Activated naive CD8-positive, alpha-beta T cell treated with anti-CD3 and anti-CD28 coated beads, Interleukin-2, amount 50 U/mL, for 24 hours (primary cell): ENCODE results near the gene FOXR1.
A peak's percentile ranks its signal among the peaks of the same experiment; 100 is the strongest.

Source experiments
- ATAC-seq: fragments of 150-1000 bp; cut with Tn5 transposase; one replicate; pipeline ENCODE4 v1.10.0; 2021
- DNase-seq: peaks from one replicate; pipeline ENCODE4 v3.0.0; 2021
- H3K27ac Mint-ChIP-seq: one replicate; pipeline ENCODE4 v1.8.0; 2021; ENCODE audit warnings: mild to moderate bottlenecking, mixed read lengths
- H3K27me3 Mint-ChIP-seq: one replicate; pipeline ENCODE4 v1.8.0; 2021; ENCODE audit warnings: mixed read lengths
- H3K36me3 Mint-ChIP-seq: one replicate; pipeline ENCODE4 v1.8.0; 2021; ENCODE audit warnings: low read depth, mixed read lengths
- H3K4me1 Mint-ChIP-seq: one replicate; pipeline ENCODE4 v1.8.0; 2021; ENCODE audit warnings: mixed read lengths
- H3K4me3 Mint-ChIP-seq: one replicate; pipeline ENCODE4 v1.8.0; 2021; ENCODE audit warnings: mild to moderate bottlenecking, moderate library complexity, mixed read lengths
- H3K9me3 Mint-ChIP-seq: one replicate; pipeline ENCODE4 v1.8.0; 2021; ENCODE audit warnings: mixed read lengths

Gene FOXR1, protein sequence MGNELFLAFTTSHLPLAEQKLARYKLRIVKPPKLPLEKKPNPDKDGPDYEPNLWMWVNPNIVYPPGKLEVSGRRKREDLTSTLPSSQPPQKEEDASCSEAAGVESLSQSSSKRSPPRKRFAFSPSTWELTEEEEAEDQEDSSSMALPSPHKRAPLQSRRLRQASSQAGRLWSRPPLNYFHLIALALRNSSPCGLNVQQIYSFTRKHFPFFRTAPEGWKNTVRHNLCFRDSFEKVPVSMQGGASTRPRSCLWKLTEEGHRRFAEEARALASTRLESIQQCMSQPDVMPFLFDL

DNA sequence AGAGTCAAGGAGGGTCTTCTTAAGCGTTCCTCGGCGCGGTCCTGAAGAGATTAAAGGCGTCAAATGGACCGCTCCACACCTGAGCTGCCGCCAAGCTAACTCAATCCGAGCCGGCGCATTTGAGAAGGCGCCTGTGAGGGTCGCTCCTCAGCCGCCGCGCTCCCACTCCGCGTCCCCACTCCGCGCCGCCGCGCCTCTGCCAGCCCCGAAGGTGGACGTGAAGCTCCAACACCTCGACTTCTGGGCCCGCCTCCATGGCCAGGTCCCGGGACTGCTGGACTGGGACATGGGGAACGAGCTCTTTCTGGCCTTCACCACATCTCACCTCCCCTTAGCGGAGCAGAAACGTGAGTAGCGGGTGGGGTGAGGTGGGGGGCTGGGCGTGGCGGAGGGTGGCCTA, at the start of gene FOXR1:
Gene FOXR1, plus strand, starts transcription at position 116 of the 400 bp plus-strand sequence. Its CDS starts 171 bp downstream, at position 287.
- no peak within 1 kb of the TSS for H3K4me3 Mint-ChIP-seq
- H3K36me3 Mint-ChIP-seq = no peaks in the 10 kb centered on the region
- no peaks in the 10 kb centered on the region for H3K9me3 Mint-ChIP-seq
- H3K4me1 Mint-ChIP-seq = no peaks in the 10 kb centered on the region
- DNase-seq (no peak), ATAC-seq (peak; percentile 20)
- H3K27ac Mint-ChIP-seq = no peak within 1 kb of the TSS
- H3K27me3 Mint-ChIP-seq = peaks cover 19% of the 10 kb centered on the region

DNA sequence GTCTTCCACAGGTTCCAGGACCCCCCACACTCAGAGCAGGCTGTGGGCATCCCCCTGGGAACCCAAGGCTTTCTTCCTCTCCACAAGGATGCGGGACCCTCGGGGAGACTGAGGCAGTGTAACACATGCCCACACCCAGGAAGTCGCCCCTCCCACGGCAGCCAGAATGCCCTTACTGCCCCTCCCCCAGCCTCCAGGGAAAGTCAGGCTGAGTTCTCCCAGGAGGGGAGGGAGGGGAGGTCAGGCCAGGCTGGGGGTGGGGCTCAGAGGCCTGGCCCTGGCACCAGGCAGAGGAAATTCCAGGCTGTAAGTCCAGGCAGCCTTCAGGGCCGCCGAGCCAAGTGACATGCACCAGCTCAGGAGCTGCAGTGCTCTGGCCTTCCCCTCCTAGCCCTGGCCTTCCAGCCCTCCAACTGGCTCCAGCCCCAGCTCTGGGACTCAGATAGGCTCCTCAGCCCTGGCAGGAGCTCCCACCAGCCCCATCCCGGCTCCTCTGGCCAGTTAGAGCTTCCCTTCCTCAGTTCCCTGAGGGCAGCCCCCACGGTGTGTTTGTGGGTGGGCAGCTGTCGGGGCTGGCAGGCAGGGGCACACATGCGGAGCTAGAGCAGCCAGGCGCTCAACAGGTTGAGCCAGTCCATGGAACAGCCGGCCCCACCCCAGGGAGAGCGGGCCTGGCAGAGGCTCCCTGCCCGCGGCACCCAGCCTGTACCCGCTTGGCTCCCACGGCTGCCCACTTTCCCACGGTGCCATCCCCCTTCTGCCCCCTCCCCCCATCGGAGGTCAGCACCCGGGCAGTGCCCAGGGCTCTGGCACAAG, 49.4 kb upstream of the FOXR1 start:
- Mint-ChIP-seq H3K9me3 (no peaks in the 10 kb centered on the region), H3K27me3 (no peaks in the 10 kb centered on the region), H3K4me1 (peaks cover 72% of the 10 kb centered on the region), H3K36me3 (no peaks in the 10 kb centered on the region), H3K27ac (peak overlapping the region; percentile 97), H3K4me3 (peak overlapping the region; percentile 84)
- no peak for DNase-seq
- ATAC-seq = no peak

DNA sequence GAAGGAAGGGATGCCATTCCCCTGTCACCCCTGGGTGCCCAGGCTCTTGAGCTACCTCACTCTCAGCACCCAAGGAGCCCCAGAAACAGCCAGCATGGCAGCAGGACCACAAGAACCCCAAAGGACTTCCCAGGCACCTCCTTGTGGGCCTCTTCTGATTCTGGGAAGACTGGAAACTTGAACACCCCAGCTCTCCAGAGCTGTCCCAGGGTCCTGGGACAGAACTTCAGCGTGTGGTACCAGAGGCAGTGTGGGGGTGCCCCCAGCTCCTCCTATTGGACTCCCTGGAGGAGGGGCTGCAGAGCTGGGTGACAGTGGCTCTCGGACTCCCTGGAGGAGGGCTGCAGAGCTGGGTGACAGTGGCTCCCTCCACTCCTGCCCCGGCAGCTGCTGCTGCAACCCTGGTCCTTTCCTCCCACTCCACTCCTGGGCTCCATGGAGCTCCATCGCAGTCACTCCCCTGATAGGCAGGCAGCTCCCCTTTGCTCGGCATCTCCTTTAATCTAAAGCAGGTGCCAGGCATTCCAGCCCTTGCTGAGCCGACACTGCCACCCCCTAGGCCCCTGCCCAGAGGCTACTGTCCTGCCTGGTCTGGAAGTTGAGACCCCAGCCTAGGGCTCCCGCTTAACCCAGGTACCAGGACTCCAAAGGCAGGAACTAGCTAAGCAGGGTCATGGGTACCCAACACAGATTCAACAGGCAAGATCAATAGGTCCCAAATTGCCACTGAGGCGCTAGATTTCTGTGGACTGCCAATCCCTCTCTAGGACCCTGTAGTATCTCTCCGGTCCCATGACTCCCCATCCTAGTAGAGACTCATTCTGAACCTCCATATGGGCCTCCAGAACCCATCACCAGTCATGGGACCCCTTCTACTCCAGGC, 48.6 kb upstream of the FOXR1 start:
- Mint-ChIP-seq H3K36me3 (no peaks in the 10 kb centered on the region), H3K4me1 (peaks cover 72% of the 10 kb centered on the region), H3K4me3 (peak overlapping the region; percentile 84), H3K27ac (peak overlapping the region; percentile 84), H3K9me3 (no peaks in the 10 kb centered on the region), H3K27me3 (no peaks in the 10 kb centered on the region)
- DNase-seq (no peak), ATAC-seq (no peak)

DNA sequence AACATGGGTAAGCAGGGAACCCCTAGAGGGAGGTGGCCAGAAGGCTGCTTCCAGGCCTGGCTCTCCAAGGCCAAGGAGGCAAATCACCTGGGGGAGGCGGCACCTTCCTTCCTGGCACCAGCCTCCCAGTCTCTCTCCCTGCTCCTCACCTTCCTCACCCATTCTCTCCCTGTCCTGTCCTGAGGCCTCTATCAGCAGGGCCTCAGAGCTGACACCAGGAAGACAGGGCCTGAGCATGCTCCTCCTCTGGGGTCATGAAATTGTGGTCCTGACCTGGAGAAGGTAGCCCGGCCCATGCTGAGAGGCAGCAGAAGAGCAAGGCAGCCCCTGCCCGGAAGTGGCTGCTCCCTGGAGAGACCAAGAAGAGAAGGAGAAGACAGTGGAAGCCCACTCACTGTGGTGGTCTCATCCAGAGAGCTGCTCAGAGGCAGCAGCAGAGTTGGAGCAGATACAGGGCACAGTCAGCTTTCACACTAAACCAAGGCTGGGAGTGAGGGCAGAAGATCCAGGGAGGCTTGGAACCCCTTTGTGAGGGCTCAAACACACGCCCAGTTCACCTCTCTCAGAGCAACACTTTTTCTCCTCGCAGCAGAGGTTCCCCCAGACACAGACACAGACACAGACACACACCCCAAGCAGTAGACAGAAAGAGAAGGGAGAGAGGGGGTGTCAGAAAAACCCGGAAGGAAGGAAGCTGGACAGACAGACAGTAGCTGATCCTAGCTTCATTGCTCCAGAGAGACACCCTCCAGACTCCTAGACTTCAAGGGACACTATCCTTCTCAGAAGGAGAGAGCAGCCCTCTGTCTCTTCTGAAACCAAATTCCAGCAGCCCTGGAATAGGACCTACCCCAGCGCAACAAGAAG, 47.6 kb upstream of the FOXR1 start:
- H3K27me3 Mint-ChIP-seq = no peaks in the 10 kb centered on the region
- DNase-seq (no peak), ATAC-seq (no peak)
- H3K27ac Mint-ChIP-seq = peak overlapping the region; percentile 84
- H3K4me3 Mint-ChIP-seq = peak overlapping the region; percentile 84
- H3K36me3 Mint-ChIP-seq = no peaks in the 10 kb centered on the region
- no peaks in the 10 kb centered on the region for H3K9me3 Mint-ChIP-seq
- peaks cover 73% of the 10 kb centered on the region for H3K4me1 Mint-ChIP-seq

DNA sequence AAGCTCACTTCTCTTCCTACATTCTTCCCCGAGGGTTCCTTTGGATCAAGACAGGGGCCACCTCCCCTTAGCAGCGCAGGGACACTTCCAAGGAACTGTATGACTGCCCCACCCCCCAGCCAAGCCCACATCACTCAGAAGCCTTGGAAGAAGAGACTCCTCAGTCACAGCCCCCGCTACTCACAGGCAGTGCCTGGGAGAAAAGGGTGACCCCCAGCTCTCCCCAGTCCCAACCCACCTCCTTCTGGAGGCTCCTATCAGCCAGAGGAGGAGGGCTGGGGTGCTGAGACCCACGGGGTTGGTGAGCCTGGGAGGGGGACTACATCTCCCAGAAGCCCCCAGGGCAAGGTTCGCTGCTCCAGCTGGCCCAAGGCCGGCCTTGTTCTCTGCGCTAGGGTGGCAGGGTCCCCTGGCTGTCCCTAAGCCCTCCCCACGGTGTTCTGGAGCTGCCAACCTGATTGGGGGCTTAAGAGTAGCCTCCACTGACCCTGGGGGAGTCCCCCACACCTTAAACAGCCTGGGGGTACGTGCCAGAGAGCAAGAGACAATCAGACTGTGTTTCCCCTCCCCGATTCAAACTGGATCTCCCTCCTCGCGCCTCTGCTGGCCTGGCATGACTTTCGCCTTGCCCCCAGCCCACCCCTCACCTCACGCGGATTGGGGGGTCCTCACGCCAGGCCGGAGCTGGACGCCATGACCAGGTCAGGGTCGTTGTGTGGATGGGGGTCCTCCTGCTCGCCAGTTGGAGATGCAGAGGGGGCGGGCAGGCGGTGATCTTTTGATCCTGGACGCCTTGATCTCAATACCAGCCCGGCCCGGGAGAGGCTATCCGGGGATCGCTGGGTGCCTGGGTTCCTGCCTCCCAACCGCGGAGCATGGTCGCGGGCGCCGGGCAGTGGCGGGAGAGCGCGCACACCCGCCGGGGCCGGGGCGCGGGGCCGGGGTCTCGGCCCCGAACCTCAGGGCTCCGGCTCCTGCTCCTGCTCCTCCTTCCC, 46.7 kb upstream of the FOXR1 start:
- no peak for ATAC-seq
- no peaks in the 10 kb centered on the region for H3K36me3 Mint-ChIP-seq

DNA sequence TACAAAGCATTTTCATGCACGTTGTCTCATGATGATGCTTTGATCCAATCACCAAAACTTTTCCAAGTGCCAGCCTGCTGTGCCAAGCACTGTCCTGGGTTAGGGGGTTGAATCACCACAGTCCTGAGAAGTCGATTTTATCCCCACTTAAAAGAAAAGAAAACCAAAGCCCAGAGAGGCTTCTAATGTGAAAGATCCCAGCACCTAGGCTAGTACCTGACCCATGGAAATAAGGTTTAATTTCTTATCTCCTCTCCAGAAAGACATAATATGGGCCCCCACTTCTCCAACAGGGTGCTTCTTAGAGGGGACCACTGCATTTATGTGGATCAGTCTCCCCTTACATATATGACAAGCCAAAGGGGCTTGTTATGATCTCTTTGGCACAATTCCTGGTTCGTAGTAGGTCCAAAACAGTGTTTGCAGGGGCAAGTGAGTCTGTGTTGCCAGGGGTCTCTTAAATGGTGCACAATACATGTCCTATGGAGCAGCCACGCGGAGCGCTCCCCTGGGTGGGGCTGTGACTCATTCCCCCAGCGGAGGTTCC, 43.9 kb upstream of the FOXR1 start:
- no peaks in the 10 kb centered on the region for H3K27me3 Mint-ChIP-seq
- H3K9me3 Mint-ChIP-seq = no peaks in the 10 kb centered on the region
- no peak for DNase-seq
- H3K4me1 Mint-ChIP-seq = peaks cover 62% of the 10 kb centered on the region
- H3K4me3 Mint-ChIP-seq = peak overlapping the region; percentile 87
- H3K27ac Mint-ChIP-seq = peak overlapping the region; percentile 94
- ATAC-seq = no peak
- no peaks in the 10 kb centered on the region for H3K36me3 Mint-ChIP-seq

More for the DNA sequence above, 46.7 kb upstream of the FOXR1 start:
- peaks cover 65% of the 10 kb centered on the region for H3K4me1 Mint-ChIP-seq
- peak overlapping the region; percentile 84 for H3K4me3 Mint-ChIP-seq
- peak overlapping the region; percentile 84 for H3K27ac Mint-ChIP-seq
- DNase-seq = peak; percentile 66
- no peaks in the 10 kb centered on the region for H3K27me3 Mint-ChIP-seq
- H3K9me3 Mint-ChIP-seq = no peaks in the 10 kb centered on the region

DNA sequence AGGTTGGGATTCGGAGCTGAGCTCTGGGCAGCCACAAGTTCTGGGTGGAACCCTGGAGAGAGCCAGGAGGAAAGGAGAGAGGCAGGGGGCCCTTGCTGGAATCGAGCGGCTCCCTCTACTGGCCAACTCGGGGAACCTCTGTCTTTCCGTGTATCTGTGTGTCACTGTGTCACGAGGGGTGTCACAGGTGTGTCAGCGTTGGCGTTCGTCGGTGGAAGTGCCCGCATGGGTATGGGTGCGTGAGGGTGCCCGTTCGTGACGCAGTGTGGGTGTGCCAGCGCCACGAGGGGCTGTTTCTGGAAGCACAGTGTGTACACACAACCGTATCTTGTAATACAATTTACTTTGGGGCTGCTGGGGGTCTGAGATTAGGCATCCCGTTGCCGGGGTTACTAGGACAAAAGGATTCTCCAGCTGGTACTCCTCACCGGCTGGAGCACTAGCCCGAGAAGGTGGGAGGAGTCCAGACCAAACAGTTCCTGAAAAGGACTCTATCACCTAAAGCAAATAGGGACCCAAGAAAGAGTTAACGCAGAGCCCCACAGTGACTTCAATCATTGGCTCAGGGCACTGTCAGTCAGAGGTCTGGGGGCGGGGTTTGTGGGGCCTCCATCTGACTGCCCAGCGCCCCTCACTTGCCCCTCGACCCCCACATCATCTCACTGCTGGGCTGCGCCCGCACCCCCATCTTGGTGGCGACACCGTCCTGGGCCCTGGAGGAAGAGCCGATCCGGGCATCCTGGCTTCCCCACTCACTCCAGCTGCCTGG, 43.3 kb upstream of the FOXR1 start:
- DNase-seq (peak; percentile 93), ATAC-seq (peak; percentile 50)
- Mint-ChIP-seq H3K27ac (peak overlapping the region; percentile 94), H3K27me3 (no peaks in the 10 kb centered on the region), H3K9me3 (no peaks in the 10 kb centered on the region), H3K36me3 (no peaks in the 10 kb centered on the region), H3K4me1 (peaks cover 62% of the 10 kb centered on the region), H3K4me3 (peak overlapping the region; percentile 87)

DNA sequence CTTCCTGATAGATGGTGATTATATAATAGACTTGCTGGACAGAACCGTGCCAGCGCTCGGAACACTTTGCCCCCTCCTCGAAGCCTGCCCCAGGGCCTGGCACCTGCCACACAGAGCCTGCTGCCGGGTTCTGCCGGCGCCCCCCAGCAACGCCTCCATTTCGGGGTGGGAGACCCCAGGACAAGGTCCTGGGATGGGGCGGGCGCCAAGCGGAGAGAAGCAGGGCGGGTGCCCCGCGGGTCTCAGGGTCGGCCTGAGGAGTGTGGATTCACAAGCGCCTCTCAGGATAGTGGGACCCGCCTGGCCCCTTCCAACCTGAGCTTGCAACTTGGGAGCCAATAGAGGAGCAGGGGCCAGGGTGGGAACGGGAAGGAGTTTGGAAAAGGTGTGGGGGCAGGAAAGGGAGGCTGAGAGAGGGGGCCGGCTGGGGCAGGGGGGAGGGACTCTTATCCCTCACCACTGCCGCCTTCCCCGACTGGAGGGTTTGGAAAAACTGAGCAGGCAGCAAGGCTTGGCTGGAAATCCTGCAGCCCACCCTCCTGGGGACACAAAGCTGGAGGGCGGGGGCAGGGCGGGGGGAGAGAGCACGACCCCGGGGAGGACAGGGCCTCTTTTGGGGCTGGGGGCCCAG, 42.6 kb upstream of the FOXR1 start:
- DNase-seq (peak; percentile 62), ATAC-seq (peak; percentile 4)
- Mint-ChIP-seq H3K9me3 (no peaks in the 10 kb centered on the region), H3K4me3 (peak overlapping the region; percentile 87), H3K4me1 (peaks cover 56% of the 10 kb centered on the region), H3K27me3 (no peaks in the 10 kb centered on the region), H3K27ac (peak overlapping the region; percentile 94), H3K36me3 (no peaks in the 10 kb centered on the region)

DNA sequence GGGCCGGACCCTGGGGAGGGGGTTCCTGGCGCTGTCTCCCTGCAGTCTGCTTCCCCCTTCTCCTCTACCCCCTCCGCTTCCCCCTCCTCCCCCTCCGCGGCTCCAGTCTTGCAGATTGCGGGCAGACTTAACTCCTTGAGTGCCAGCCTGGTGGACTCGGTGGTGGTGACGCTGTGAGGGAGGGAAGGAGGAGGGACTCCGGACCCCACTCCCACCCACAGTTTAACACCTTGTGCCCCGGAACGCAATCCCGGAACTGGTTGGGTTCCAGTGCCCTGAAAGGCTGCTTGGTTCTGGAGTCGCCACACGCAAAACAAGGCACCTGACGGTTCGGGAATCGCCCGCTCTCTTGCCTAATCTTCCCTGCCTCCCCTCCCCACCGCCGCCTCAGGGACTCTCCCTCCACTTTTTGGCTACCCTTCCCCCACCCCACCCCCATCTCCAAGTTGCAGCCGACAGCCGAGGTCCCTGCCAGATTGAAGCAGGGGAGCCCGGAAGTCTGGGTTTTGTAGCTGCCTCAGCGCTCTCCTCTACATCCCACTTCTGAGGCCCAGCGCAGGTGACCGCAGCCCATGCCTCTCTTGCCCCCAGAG, 42.0 kb upstream of the FOXR1 start:
- H3K4me1 Mint-ChIP-seq = peaks cover 51% of the 10 kb centered on the region
- ATAC-seq = peak; percentile 31
- H3K36me3 Mint-ChIP-seq = no peaks in the 10 kb centered on the region
- peak overlapping the region; percentile 87 for H3K4me3 Mint-ChIP-seq
- peak; percentile 79 for DNase-seq
- no peaks in the 10 kb centered on the region for H3K9me3 Mint-ChIP-seq
- no peaks in the 10 kb centered on the region for H3K27me3 Mint-ChIP-seq
- H3K27ac Mint-ChIP-seq = peak overlapping the region; percentile 91

DNA sequence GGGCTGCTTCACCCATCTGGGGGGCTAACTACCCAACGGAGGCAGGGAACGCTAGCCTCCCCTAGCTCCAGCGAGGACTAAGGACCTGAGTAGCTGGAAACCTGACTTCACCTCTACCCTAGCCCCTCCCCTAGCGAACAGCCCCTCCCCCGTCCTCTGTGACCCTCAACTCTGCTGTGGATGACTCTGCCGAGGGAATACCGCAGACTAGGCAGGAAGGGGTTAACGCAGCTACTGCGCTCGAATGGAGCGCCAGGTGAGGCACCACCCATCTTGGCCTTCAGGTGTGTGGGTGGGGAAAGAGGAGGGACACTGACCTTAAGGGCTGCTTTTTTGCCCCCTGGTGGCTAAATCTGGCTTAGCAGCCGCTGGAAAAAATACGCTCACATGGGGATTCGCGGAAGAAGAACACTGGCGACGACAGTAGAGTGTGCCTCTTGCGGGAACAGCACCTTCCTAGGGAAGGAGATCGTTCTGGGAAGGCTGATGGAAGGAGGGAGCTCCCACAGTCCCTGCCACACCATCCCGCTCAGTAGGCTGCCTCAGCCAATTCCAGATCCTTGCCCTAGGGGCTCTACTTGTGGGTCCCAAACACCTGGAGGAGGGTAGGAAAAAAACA, 41.4 kb upstream of the FOXR1 start:
- Mint-ChIP-seq H3K36me3 (no peaks in the 10 kb centered on the region), H3K9me3 (no peaks in the 10 kb centered on the region), H3K27ac (peak overlapping the region; percentile 91), H3K27me3 (no peaks in the 10 kb centered on the region), H3K4me3 (peak overlapping the region; percentile 87), H3K4me1 (peaks cover 51% of the 10 kb centered on the region)
- peak; percentile 92 for DNase-seq
- ATAC-seq = peak; percentile 18

DNA sequence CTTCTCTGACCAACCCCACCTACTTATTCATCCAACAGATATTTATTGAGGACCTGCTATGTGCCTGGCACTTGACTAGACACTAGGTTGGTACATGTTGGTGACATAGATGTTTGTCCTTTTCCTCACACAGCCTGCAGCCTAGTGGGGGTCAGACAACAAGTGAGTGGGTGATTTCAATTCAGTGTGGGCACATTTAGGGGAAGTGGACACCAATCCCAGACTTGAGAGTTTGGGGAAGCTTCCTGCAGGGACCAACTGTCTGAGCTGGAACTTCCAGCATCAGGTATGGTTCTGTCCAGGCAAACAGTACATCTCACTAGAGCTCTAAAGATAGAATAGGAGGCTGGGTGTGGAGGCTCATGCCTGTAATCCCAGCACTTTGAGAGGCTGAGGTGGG, 40.0 kb upstream of the FOXR1 start:
- H3K27me3 Mint-ChIP-seq = no peaks in the 10 kb centered on the region
- no peaks in the 10 kb centered on the region for H3K36me3 Mint-ChIP-seq
- H3K9me3 Mint-ChIP-seq = no peaks in the 10 kb centered on the region
- DNase-seq = no peak
- H3K27ac Mint-ChIP-seq = no peak overlapping the region
- no peak for ATAC-seq
- peaks cover 44% of the 10 kb centered on the region for H3K4me1 Mint-ChIP-seq
- H3K4me3 Mint-ChIP-seq = no peak overlapping the region
